GM12878 (cell line): ENCODE measurements around the gene NUP35. TPM values are rescaled to one million over a fixed set of nuclear protein-coding genes. Genes with fewer than 3 reads are reported as not detected.

ENCODE experiments used
- ATAC-seq: fragments of 200-7000 bp; cut with Tn5 transposase; 3 replicates; pipeline ENCODE4 v1.9.1; 2020; ENCODE audit warnings: mild to moderate bottlenecking, moderate library complexity
- BruUV-seq: library from RNA; stranded (reverse); fragments of 400-500 nt; replicated peaks from 2 replicates; lab custom pipeline; 2021; lab: Mats Ljungman, UMichigan
- CTCF ChIA-PET: fragments of 300-600 bp; sonication (Branson Sonifier 250); formaldehyde crosslinking; extraction: SDS; loops from one replicate; lab custom pipeline; 2021; ENCODE audit warnings: inconsistent platforms; lab: Yijun Ruan, JAX
- POLR2A ChIA-PET: fragments of 350-600 bp; formaldehyde crosslinking; extraction: SDS; loops from one replicate; lab custom pipeline; 2021; ENCODE audit warnings: inconsistent platforms; lab: Charles Lee
- RAD21 ChIA-PET: fragments of 300-600 bp; sonication (Branson Sonifier 250); formaldehyde crosslinking; loops from one replicate; lab custom pipeline; 2023; ENCODE audit warnings: antibody characterized with exemption; ENCODE audit not compliant: unreplicated experiment; lab: Charles Lee
- SMC1A ChIA-PET: fragments of 300-600 bp; sonication (Branson Sonifier 250); formaldehyde crosslinking; loops from one replicate; lab custom pipeline; 2023; ENCODE audit not compliant: unreplicated experiment, uncharacterized antibody; lab: Charles Lee
- DNase-seq: peaks from one replicate; pipeline ENCODE4 v3.0.0-alpha.2; 2011; ENCODE audit warnings: low read depth, low spot score
- FAIRE-seq: peaks from 3 replicates; lab custom pipeline; 2011; peaks lifted over from hg19 to GRCh38; lab: Jason Lieb, UNC
- H2AFZ ChIP-seq: 2 replicates; pipeline ENCODE4 v1.6.0; 2011; ENCODE audit warnings: low read depth, low read length, control low read depth; ENCODE audit not compliant: control insufficient read depth
- H3K27ac ChIP-seq: 2 replicates; pipeline ENCODE4 v1.5.1; 2011; ENCODE audit warnings: control low read depth; ENCODE audit not compliant: control insufficient read depth, insufficient read depth
- H3K27me3 ChIP-seq, 2 experiments: replicated peaks in 1 of 2; 2 replicates each; pipeline versions ENCODE4 v1.6.0 to v1.6.1; 2011; ENCODE audit warnings: low read length in 1 of 2; ENCODE audit not compliant: control insufficient read depth in 2 of 2, insufficient read depth in 2 of 2
- H3K36me3 ChIP-seq, 2 experiments: 2 replicates each; pipeline ENCODE4 v1.5.1; 2011; ENCODE audit warnings: low read length in 1 of 2; ENCODE audit not compliant: control insufficient read depth in 2 of 2, insufficient read depth in 2 of 2
- H3K4me1 ChIP-seq: 2 replicates; pipeline ENCODE4 v1.6.1; 2011; ENCODE audit warnings: mild to moderate bottlenecking, low read length, moderate library complexity, mixed read lengths; ENCODE audit not compliant: control insufficient read depth, insufficient read depth
- H3K4me2 ChIP-seq: 2 replicates; pipeline ENCODE4 v1.6.0; 2011; ENCODE audit warnings: control low read depth; ENCODE audit not compliant: control insufficient read depth, insufficient read depth
- H3K4me3 ChIP-seq: fragments of 200-600 bp; sonication (generic); 2 replicates; pipeline ENCODE4 v1.5.1; 2016
- H3K79me2 ChIP-seq: 2 replicates; pipeline ENCODE4 v1.6.0; 2011; ENCODE audit warnings: low read length; ENCODE audit not compliant: control insufficient read depth, insufficient read depth
- H3K9ac ChIP-seq: 2 replicates; pipeline ENCODE4 v1.8.0; 2011; ENCODE audit warnings: low read length, control low read depth, mixed read lengths; ENCODE audit not compliant: control insufficient read depth, insufficient read depth
- H3K9me3 ChIP-seq: replicated peaks from 3 replicates; pipeline ENCODE4 v1.5.1; 2011; ENCODE audit warnings: mild to moderate bottlenecking, low read length; ENCODE audit not compliant: control insufficient read depth, insufficient read depth
- H4K20me1 ChIP-seq: 2 replicates; pipeline ENCODE4 v1.6.0; 2011; ENCODE audit not compliant: control insufficient read depth, insufficient read depth
- CHD2 ChIP-seq: IDR thresholded peaks from 2 replicates; pipeline ENCODE4 v1.6.1; 2011; ENCODE audit warnings: low read depth, low read length, improper control_type of control experiment, borderline replicate concordance
- JUND ChIP-seq: IDR thresholded peaks from 2 replicates; pipeline ENCODE4 v1.6.1; 2012; ENCODE audit warnings: low read depth, mild to moderate bottlenecking, low read length, improper control_type of control experiment, moderate library complexity
- NBN ChIP-seq: fragments of 450-650 bp; IDR thresholded peaks from 2 replicates; pipeline ENCODE4 v1.6.1; 2016
- NFIC ChIP-seq: IDR thresholded peaks from 2 replicates; pipeline ENCODE4 v1.6.1; 2012; ENCODE audit warnings: low read depth, mild to moderate bottlenecking, inconsistent platforms, low read length, moderate library complexity
- RCOR1 ChIP-seq: conservative IDR thresholded peaks from 2 replicates; pipeline ENCODE4 v1.6.1; 2012; ENCODE audit warnings: low read depth, low read length, improper control_type of control experiment
- RELB ChIP-seq: fragments of 450-650 bp; IDR thresholded peaks from 2 replicates; pipeline ENCODE4 v1.6.1; 2017; ENCODE audit warnings: low read depth, mild to moderate bottlenecking, moderate library complexity
- SMAD1 ChIP-seq: fragments of 450-650 bp; IDR thresholded peaks from 2 replicates; pipeline ENCODE4 v1.6.1; 2018; ENCODE audit warnings: mild to moderate bottlenecking, low read depth; ENCODE audit not compliant: partially characterized antibody
- SREBF1 ChIP-seq: IDR thresholded peaks from 2 replicates; pipeline ENCODE4 v1.6.1; 2012; ENCODE audit warnings: mild to moderate bottlenecking, low read length
- SRF ChIP-seq, 2 experiments: IDR thresholded peaks; 2 replicates each; pipeline ENCODE4 v1.6.1; 2011; ENCODE audit warnings: low read depth in 2 of 2, low read length in 2 of 2, mild to moderate bottlenecking in 1 of 2, moderate library complexity in 1 of 2
- ZNF687 ChIP-seq: fragments of 450-650 bp; IDR thresholded peaks from 2 replicates; pipeline ENCODE4 v1.6.1; 2017; ENCODE audit warnings: mild to moderate bottlenecking, moderate library complexity
- WGBS: methylation state at CpG from one replicate; pipeline ENCODE4 v1.1.6; 2016; ENCODE audit warnings: low lambda C conversion rate; ENCODE audit not compliant: insufficient replicate concordance, insufficient coverage; ENCODE audit errors: missing lambda C conversion rate; 5-methylcytosine and 5-hydroxymethylcytosine counted together
- in situ Hi-C: fragments of 300-500 bp; cut with MboI; formaldehyde crosslinking; loops from 9 replicates; pipeline ENCODE4 v1.14.3; 2018; ENCODE audit warnings: mixed read lengths
- intact Hi-C: fragments of 100-400 bp; cut with micrococcal nuclease; formaldehyde crosslinking; loops from one replicate; pipeline ENCODE4 v1.14.2; 2022; ENCODE audit not compliant: unreplicated experiment
- polyA plus RNA-seq, 11 experiments: library from polyadenylated mRNA; depleted of rRNA in 4 of 11; unstranded in 6 of 11; stranded (reverse) in 5 of 11; fragments of >200 nt; fragmentation: Nextera tagmentation in 4 of 11; fragmentation: Illumina TruSeq in 1 of 11; extraction: Ambion mirVana in 4 of 11; extraction: Trizol in 1 of 11; gene quantifications; 1 replicate in 1 of 11; 2 replicates in 10 of 11; pipeline versions ENCODE4 v1.2.1 to v1.2.3, GENCODE V29; 2011 to 2016; ENCODE audit warnings: inconsistent platforms in 2 of 11, missing spikeins in 2 of 11, low read depth in 1 of 11
- total RNA-seq, 4 experiments: library from RNA; depleted of rRNA in 3 of 4; stranded (reverse); fragments of >200 nt in 3 of 4; fragmentation: Illumina TruSeq in 1 of 4; extraction: Trizol in 1 of 4; gene quantifications; 2 replicates each; pipeline versions ENCODE4 v1.2.1 to v1.2.3, GENCODE V29; 2013 to 2021

The NUP35 gene
- total and polyA plus RNA-seq, 10 of the 15 experiments (the other 5 are each of a cell fraction or from before 2014, with no cell fraction given): 21.4 to 57.3 (median 30.7) TPM

- 60% methylated on average over 1 of the region's 1 CpG for WGBS
- peak; percentile 26; the same call in 1 of the 2 replicates for TF ChIP-seq NFIC
- TF ChIP-seq NBN: no peak
- Histone ChIP-seq H2AFZ (no peak overlapping the region), H3K27ac (no peak overlapping the region), H3K4me2 (no peak overlapping the region), H3K36me3 (no peaks in the 10 kb centered on the region; a peak in 1 of 4 replicates), H3K4me1 (peaks cover 3% of the 10 kb centered on the region; the same call in 1 of the 2 replicates), H4K20me1 (no peaks in the 10 kb centered on the region), H3K79me2 (no peaks in the 10 kb centered on the region), H3K9ac (no peak overlapping the region), H3K27me3 (no peaks in the 10 kb centered on the region), H3K9me3 (no peaks in the 10 kb centered on the region), H3K4me3 (no peak overlapping the region)
- ChIA-PET RAD21 (interaction anchor here (1.2 kb wide), 1 partner anchor 11 kb away, joined by 3 read pairs; no protein-coding TSS in a partner anchor), CTCF (interaction anchor here (1.0 kb wide), 1 partner anchor 45 kb away, joined by 3 read pairs; no protein-coding TSS in a partner anchor), SMC1A (interaction anchor here (1.5 to 1.6 kb wide), 2 partner anchors 8 to 46 kb away, joined by 3 to 6 read pairs; no protein-coding TSS in a partner anchor), POLR2A (no interaction called here)
- DNase-seq (no peak), ATAC-seq (no peak; the same call in 2 of the 3 replicates), FAIRE-seq (no peak)
- in situ Hi-C loops (no loop called here), intact Hi-C loops (no loop called here)
- no TSS peak for BruUV-seq
Observed at GRCh38 chr2:183195397-183195796, 71.2 kb downstream of the NUP35 start.

GRCh38 chr2:183195998-183196409, 71.8 kb downstream of the NUP35 start:
- ATAC-seq (no peak), DNase-seq (no peak)
- Histone ChIP-seq H3K79me2 (no peaks in the 10 kb centered on the region), H3K27ac (no peak overlapping the region), H3K36me3 (no peaks in the 10 kb centered on the region; a peak in 1 of 4 replicates), H3K27me3 (no peaks in the 10 kb centered on the region)
- CTCF ChIA-PET: interaction anchor here (1.0 kb wide), 1 partner anchor 45 kb away, joined by 3 read pairs; no protein-coding TSS in a partner anchor
- TF ChIP-seq RCOR1: no peak
- TF ChIP-seq SMAD1: no peak
- no peak for TF ChIP-seq SREBF1
- no peak for TF ChIP-seq SRF (IDR thresholded peaks at IDR 0.05; ENCODE audit: low read depth in 2 of 2, low read length in 2 of 2)
- TF ChIP-seq ZNF687: no peak
- no peak for TF ChIP-seq CHD2
- TF ChIP-seq RELB: no peak
- no peak for TF ChIP-seq JUND
- TF ChIP-seq, all 136 proteins: peak for 0
- RAD21 ChIA-PET: interaction anchor here (1.2 to 1.5 kb wide), 2 partner anchors 11 to 20 kb away, joined by 3 to 4 read pairs; no protein-coding TSS in a partner anchor
- POLR2A ChIA-PET: no interaction called here
- WGBS: 100% methylated on average over 1 of the region's 1 CpG
- peaks cover 3% of the 10 kb centered on the region; the same call in 1 of the 2 replicates for H3K4me1 ChIP-seq
- H3K9ac ChIP-seq: no peak overlapping the region
- H3K4me3 ChIP-seq: no peak overlapping the region
- SMC1A ChIA-PET: interaction anchor here (0.7 to 1.5 kb wide), 2 partner anchors 11 to 47 kb away, joined by 3 to 4 read pairs; no protein-coding TSS in a partner anchor
- in situ Hi-C loops (no loop called here), intact Hi-C loops (no loop called here)
- BruUV-seq: no TSS peak
- no peaks in the 10 kb centered on the region for H4K20me1 ChIP-seq
- H3K4me2 ChIP-seq: no peak overlapping the region
- no peak for FAIRE-seq
- H3K9me3 ChIP-seq: no peaks in the 10 kb centered on the region
- no peak overlapping the region for H2AFZ ChIP-seq
